Left colon (tissue), 2 donors: ENCODE measurements around the gene PTPRD. TPM values are rescaled to one million over a fixed set of nuclear protein-coding genes. Genes with fewer than 3 reads are reported as not detected.

Experiments used
- ATAC-seq: fragments of 200-7000 bp; cut with Tn5 transposase; one replicate; pipeline ENCODE4 v1.9.1; 2020; ENCODE audit warnings: mild to moderate bottlenecking, moderate library complexity
- DNase-seq, 2 donors: peaks; one replicate each; pipeline ENCODE4 v3.0.0-alpha.2; 2020
- intact Hi-C, 2 donors: fragments of 100-400 bp; cut with DNase I in 1 of 2; cut with micrococcal nuclease in 1 of 2; formaldehyde crosslinking; loops; one replicate each; pipeline versions ENCODE4 v1.11.2 to v1.14.0; 2022; cut with DNase I, micrococcal nuclease
- total RNA-seq, 2 donors: library from RNA; stranded (reverse); fragmentation: NEBNext Ultra II Directional; extraction: Animal tissue kit (Norgen Biotek cat#: 25700); gene quantifications; one replicate each; pipeline ENCODE4 v1.2.1, GENCODE V29; 2021
- donor health status: DM: no; HTN: no; CAD: no.
- donor health status: DM: yes; HTN: yes; CAD: no.

The PTPRD gene
- total RNA-seq, 2 donors from 2014 or later = 95.1 to 107 TPM

DNA sequence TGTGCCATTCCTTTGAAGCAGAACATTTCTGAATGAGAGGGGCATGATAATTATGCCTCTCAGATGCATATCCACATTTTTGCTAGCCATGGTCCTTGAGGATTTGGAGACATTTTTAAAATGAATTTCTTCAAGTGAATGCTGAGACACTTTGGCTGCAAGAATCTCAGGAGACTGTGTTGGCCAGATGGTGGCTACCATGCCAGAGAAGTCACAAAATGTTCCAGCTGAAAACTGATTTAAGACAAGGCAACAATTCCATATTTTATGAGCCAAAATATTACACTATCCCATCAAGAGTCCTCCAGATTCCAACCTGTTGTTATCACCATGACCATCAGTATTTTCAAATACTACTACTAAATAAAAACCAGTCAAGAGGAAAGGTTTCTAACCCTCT lies 1953.7 kb downstream of the PTPRD start:
- intact Hi-C loops = no loop called here
- no peak for DNase-seq
- no peak for ATAC-seq

DNA sequence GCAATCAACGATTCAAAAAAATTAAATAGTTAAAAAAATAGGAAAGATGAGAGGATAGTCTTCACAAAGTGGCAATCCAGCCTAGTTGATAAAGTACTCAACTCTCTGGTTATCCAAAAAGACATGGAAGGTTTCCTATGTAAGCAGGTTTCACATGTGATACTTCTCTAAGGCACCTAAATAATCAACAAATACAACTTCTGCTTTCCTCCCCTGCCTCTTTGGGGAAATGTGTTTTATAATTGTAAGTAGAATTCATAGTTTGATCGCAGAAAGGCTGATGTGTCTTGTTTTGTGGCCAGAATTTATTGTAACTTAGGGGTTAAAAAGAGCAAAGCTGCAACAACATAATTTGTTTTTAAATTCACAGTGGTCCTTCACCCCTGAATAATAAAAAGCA lies 1957.7 kb downstream of the PTPRD start:
- intact Hi-C loops = no loop called here
- ATAC-seq (no peak), DNase-seq (no peak)

DNA sequence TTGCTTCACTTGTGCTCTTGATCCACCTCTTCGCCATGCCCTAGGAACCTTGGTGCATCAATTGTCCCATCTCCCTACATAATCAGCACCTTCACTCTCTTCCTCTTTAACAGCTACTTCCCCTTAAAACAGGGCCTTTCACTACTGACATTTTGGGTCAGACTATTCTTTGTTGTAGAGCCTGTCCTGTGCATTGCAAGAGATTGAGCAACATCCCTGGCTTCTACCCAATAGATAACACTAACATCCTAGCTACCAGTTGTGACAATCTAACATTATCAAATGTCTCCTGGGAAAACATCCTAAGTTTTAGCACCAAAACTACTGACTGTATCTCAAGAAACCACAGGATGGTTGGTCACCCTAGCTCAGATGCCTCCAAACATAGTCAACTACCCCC lies 1958.9 kb downstream of the PTPRD start:
- intact Hi-C loops = no loop called here
- no peak for ATAC-seq
- no peak for DNase-seq

DNA sequence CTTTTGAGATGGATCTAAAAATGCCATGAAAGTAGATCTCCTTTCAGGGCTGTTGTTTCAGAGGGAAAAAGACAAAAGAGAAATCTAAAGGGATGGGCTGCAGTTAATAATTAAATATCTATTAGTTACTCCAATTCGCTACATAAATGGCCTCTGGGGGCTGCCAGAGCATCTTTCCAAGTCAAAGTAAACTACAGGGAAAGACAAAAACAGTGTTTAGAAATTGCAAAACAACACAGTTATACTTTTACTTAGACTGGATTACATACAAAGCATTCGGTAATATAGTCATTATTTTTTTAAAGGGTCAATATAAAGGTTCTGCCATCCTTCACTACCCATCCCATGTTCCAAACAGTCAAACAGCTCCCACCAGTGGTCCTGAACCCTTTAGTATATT lies 1959.7 kb downstream of the PTPRD start:
- DNase-seq (no peak), ATAC-seq (no peak)
- intact Hi-C loops = no loop called here

DNA sequence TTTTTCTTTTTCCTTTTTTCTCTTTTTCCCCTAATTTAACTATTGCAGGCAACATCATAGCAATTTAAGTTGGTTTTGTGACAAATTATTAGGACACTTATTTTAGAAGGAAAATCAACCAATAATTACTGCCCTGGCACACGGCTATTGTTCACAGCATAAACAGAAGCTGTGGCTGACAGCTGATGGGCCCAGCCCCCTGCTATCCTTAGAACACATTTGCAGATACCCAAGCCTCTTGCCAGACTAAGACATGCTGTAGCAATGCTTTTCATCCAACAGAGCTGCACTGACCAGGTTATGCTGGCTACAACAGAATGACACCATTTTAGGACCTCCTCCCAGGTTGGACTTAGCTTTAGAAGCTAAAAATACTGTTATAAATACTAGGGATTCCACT lies 1960.5 kb downstream of the PTPRD start:
- intact Hi-C loops = no loop called here
- ATAC-seq (no peak), DNase-seq (no peak)

DNA sequence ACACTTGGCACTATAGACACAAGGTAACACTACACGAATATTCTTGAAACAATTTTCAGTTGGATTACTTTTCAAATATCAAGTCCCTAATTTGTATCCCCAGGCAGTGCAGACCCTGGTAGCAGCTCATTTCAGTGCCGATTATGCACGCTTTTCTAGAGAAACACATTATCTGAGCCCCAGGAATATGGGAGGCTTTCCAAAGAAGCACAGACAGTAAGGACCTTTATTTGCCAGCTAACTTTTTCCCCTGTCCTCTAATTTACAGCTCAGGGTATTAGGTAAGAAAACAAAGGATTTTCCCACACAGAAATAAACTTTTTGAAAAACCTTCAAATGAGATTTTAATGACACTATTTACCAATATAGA lies 1961.0 kb downstream of the PTPRD start:
- intact Hi-C loops = no loop called here
- no peak for DNase-seq

DNA sequence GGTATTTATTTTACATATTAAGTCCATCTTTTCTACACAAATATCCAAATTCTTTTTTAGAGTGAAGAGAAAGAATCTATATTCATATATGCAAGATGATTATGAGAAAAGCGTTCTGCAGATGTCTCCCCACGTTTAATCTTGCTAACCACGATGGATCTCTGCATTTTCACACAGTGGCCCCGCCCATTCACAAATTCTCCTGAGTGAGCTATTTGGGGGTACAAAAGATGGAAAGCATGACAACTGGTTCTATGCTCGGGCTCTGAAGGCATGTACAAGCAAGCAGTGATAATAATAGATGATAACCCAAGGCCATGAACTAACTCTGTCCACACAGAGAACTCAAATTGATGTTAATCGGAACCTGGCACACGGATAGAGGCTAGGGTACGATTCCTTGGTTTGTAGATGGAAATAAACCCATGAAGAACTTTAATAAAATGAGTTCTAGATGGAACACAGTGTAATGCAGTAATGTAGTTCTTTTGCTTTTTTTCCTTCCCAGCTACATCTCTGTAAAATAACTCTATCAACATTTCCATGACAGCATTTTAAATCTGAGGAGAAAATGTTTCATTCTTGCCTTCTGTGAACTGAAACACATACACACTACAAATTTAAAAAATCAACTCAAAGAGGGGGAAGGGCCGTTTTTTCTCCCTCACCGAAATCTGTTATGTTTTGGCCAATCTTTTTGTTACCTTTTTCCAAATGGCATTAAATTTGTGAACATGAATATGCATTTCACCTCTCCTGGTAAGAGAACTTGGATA lies 1961.5 kb downstream of the PTPRD start:
- intact Hi-C loops = no loop called here
- ATAC-seq (no peak), DNase-seq (no peak)

More for the DNA sequence above, 1961.0 kb downstream of the PTPRD start:
- ATAC-seq = no peak

DNA sequence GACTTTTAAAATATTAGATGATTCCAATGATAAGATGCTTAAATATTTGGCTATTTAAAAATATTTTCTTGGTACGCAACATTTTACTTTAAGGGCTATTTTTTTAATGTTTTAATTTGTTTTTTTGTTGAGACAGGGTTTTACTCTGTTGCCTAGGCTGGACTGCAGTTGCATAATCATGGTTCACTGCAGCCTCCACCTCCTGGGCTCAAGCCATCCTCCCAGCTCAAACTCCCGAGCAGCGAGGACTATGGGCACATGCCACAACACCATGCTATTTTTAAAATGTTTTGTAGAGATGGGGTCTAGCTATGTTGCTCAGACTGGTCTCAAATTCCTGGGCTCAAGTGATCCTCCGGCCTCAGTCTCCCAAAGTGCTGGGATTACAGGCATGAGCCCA lies 1963.0 kb downstream of the PTPRD start:
- DNase-seq (no peak), ATAC-seq (no peak)
- intact Hi-C loops = no loop called here

DNA sequence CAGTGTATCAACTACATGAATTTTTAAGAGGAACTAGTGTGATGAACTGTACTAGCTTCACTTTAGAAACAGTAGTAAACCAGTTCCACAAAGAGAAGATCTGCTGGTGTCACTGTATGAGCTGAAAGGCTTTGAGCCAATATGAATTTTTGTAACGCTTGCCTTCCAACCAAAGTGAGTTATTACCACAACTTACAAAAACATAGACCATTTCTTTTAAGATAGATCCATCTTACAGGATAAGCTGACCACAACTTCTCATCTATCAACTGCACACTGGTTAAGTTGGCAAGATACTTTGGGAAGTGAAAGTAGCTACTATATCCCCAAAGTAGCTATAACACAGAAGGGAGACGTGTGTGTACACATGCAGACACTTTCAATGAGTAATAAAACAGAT lies 1963.6 kb downstream of the PTPRD start:
- ATAC-seq = no peak
- no peak for DNase-seq
- intact Hi-C loops = no loop called here

DNA sequence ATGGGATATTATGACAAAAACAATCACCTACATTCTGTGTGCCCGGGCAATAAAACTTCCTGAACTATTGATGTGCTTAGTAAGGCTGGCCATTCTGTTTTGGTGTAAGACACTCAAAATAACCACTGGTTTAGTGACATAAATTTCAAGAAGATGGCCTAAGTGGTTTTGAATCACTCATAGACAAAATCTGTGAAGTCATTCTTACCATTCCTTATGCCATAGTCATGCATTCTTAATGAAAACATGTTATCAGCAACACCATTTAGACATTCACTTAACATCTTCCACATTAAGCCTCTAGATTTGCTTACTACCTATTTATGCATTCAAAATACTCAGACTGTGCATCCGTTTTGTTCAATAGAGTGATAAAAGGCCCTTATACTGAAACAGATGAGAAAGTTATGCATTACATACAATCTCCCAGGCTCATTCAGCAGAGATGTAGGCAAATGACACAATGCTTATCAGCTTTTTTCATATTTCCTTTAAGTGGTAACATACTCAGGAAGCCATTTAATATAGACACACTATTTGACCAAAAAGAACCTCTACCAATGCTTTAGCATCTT lies 1964.4 kb downstream of the PTPRD start:
- DNase-seq (no peak), ATAC-seq (no peak)
- intact Hi-C loops = no loop called here

DNA sequence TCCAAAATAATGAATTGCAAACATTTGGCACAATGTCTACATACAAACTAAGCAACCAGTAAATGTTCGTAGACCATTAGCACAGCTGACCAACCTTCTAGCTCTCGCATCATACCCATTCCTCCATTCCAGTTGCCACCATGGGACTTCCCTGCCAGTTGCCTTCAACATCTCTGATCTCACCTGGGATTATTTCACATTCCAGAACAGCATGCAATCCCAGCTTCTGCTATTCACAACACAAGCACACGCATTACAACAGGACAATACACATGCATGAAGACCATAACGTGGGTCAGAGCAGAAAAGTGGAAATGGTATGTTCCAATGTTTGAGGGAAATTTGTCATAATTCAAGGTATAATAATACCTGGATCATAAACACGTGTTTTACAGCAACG lies 1965.0 kb downstream of the PTPRD start:
- DNase-seq (no peak), ATAC-seq (no peak)
- intact Hi-C loops = no loop called here

DNA sequence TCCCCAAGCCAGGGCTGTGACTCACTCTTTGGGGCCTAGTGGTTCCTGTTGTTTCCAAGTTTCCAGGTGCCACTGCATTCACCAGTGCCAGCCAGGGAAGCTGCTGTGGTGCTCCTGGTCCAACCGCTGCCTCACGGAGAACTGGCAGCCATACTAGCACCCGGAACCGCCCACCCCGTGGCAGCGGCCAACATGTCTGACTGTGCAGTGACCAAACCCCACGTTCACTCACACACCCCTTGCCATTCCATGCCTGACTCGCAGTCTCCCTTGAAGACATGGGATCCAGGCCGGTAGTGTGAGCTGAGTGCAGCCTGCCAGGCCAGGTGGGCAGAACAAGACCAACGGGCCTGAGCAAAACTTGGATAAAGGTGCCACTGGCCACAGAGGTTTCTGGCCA lies 1968.2 kb downstream of the PTPRD start:
- ATAC-seq = no peak

DNA sequence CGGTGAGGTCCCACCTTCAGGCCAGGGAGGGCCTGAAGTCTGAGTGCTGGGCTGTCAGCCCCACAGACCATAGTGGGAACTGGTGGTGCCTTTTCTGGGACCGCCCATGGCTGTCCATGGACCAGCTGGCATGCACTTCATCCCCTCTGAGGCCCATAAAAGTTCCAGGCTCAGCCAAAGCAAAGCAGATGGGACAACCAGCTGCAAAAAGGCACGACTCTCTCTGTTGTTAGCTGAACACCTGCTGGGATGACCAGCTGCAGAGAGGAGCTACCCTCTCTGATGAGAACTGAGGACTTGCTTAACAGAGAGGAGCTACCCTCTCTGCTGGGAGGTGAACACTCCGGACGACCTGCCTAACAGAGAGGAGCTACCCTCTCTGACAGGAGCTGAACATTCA lies 1968.9 kb downstream of the PTPRD start:
- DNase-seq (no peak), ATAC-seq (no peak)
- intact Hi-C loops = no loop called here

More for the DNA sequence above, 1968.2 kb downstream of the PTPRD start:
- no peak for DNase-seq
- intact Hi-C loops = no loop called here

DNA sequence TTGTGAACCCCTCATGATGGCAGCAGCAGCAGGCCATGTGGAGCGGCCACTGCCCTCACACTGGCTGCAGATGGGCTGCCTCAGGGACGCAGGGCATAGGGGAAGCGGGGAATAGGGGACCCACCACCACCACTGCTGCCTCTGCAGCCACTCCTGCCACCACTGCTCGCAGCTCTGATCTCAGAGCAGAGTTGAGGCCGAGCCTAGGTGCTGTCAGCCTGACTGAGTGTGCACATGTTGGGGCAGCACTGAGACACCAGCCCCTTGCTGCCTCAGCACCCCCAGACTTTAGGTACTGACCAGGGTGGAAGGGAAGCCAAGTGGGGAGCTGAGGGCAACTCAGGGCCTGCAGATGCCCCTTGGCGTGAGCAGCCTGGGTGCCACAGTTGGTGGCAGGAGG lies 1969.3 kb downstream of the PTPRD start:
- ATAC-seq (no peak), DNase-seq (no peak)
- intact Hi-C loops = no loop called here

DNA sequence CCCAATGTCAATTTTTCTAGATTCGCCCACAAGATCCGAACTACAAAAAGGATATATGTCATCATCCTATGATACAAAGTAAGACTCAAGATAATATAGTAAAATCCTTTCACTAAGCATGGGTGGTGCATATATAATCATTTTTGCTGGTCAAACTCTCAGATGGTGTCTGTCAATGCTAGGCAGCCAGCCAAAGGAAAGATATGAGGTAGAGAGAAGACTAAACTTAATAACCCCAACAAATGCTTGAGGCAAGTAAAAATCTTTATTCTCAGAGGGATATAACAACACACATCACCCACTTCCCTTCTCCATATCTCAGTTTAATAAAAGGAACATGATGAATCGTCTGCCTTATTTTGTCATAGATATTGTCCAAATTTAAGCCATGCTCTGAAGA lies 1972.0 kb downstream of the PTPRD start:
- no peak for DNase-seq
- intact Hi-C loops = no loop called here
- ATAC-seq = no peak

DNA sequence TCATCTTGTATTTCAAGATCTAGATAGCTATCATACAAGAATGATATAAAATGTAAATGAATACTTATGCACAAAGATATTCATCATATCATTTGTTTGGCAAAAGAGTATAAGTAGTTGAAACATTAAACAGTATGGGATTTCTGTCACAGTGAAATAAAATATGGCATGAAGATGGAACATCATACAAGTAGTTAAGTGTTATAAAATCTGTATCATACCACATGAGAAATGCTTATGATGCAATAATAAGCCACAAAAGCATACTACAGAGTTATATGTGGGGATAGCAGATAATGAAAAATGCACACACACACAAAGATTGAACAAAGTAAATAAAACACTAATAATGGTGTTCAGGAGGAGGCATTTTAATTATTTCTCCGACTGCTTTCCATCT lies 1975.2 kb downstream of the PTPRD start:
- no peak for DNase-seq
- intact Hi-C loops = no loop called here
- no peak for ATAC-seq

DNA sequence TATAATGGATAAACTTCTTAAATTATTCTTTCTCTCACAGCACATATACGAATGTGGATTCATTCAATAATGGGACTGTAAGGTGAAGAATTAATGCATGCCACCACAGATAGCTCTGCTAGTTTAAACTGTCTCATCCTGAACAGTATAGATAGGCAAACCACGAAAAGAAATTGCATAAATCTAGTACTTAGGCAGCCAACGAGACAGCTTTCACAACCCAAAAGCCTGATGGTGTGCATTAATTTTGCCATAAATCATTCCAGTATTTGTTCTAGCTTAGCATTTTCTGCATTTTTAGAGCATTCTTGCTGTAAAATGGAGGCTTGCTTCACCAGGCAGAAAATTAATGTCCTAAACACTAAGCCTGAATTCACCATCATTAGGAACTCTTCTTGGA lies 1979.0 kb downstream of the PTPRD start:
- intact Hi-C loops = no loop called here
- ATAC-seq (no peak), DNase-seq (no peak)

DNA sequence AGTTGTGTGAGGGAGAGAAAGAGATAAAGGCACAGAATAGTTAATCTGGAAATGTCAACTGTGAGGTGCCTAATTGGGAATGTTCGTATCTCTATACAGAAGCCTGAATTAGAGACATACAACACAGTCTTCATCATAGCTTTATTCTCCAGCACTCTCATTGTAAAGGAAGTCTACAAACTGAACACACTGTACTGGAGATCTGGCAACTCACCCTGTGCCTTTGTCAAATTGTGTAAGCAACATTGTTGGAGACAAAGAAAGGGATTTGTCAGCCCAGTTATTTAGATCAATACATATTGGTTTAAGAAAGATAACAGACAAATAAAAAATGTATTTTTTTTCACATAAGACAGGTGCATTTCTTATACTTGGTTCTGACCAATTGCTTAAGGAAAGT lies 1980.3 kb downstream of the PTPRD start:
- DNase-seq (no peak), ATAC-seq (no peak)
- intact Hi-C loops = no loop called here

DNA sequence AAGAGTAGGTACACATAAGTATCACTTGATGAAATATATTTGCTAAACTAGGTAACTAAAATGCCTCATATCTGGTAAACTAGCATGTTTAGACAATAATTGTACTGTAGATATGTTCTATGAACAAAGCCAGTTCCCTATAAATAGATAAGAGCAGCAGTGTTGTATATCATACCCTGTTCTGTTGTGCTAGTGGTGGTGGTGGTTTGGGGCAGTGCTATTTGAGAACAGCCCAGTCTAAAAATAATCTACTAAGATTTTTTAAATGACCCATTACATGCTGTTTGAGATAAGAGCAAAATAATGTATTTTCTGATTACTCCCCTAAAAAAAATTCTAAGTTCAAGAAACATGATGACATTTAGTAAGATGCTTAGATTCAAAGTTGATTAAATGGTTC lies 1984.0 kb downstream of the PTPRD start:
- DNase-seq (no peak), ATAC-seq (no peak)
- intact Hi-C loops = no loop called here

DNA sequence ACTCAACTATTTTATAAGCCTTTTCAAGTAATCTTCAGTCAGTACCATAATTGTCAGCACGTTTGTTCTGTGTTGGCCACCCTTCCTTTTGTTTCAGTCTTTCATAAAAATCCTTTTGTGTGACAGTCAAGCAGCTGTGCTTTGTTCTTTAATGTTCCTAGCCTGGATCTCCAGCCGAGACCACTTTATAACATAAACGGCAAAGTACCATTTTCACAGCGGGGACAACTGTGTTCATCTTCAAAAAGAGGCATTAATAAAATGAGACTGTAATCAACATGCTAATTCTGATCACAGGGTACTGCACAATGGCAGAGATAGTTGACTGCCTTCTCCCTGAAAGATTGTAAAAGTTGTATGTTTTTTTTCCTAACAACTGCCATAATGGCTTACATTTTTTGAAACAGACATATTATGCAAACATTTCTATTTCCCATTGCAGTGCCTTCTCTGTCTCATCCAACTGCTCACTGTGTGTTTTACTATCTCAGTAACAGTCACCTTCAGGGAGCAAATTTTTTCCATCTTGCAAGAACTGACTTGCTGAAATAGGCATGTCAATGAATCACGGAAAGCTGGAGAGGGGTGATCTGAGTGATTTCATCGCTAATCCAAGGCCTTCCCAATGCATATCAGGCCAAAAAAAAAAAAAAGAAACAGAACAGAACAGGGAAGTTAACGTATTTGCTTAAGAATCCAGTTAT lies 1984.7 kb downstream of the PTPRD start:
- intact Hi-C loops = no loop called here
- no peak for DNase-seq
- no peak for ATAC-seq

DNA sequence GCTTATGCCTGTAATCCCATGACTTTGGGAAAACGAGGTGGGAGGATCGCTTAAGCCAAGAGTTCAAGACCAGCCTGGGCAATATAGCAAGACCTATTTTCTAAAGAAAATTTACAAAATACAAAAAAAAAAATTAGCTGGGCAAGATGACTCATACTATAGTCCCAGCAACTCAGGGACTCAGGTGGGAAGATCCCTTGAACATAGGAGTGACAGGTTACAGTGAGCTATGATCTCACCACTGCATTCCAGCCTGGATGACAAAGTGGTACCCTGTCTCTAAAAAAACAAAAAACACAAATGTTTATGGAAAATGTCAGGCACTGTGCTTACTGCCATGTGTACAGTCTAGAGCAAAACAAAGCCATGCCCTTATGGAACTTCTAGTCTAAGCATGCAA lies 1989.9 kb downstream of the PTPRD start:
- intact Hi-C loops = no loop called here
- no peak for ATAC-seq
- no peak for DNase-seq
